HG03342 (cell line): ENCODE results near the gene CROT.

Experiments
- ATAC-seq: cut with Tn5 transposase; IDR thresholded peaks from one replicate; pipeline ENCODE4 v1.9.1; 2021; ENCODE audit warnings: mild to moderate bottlenecking, moderate library complexity; ENCODE audit not compliant: unreplicated experiment

Gene CROT

GRCh38 chr7:87413029-87413428 lies 67.6 kb downstream of the CROT start:
- ATAC-seq: no peak

- ATAC-seq: no peak
Measured at GRCh38 chr7:87413951-87414793, 68.7 kb downstream of the CROT start.

DNA sequence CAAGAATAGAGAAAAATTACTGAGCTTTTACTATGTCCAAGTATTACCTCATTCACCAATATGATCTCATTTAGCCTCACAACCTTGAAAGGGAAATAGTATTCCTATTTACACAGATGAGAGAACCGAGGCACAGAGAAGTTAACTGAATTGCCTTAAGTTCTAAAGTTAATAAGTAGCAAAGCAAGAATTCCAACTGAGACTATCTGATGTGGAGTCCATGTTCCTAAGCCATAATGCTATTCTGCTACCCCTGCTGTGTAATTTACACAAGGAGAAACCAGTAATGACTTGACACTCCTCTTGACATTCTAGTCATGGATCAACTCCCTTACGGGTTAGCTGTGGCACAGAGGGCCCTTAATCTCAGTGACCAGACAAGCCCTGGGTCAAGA lies 69.3 kb downstream of the CROT start:
- ATAC-seq: no peak

GRCh38 chr7:87416682-87417587 lies 71.5 kb downstream of the CROT start:
- ATAC-seq: peak; percentile 84

GRCh38 chr7:87420173-87420572 lies 74.7 kb downstream of the CROT start:
- no peak for ATAC-seq

DNA sequence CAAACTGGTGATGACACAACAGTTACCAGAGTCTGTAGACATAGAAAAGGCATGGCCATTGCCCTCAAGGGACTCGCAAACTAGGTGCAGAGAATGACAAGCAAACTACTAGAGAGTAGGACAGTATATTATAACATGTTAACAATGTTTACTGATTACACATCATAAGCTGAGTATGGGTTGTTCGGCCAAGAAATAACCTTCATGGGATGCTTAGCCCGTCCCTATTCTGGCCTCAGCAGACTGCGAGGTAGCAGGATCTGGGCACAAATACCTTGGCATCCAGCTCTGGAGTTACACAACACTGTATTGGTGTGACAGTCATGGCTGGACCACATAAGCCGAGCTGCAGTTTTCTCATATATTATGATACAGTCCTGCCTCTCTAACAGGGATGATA lies 78.6 kb downstream of the CROT start:
- ATAC-seq: no peak

GRCh38 chr7:87426160-87426559 lies 80.7 kb downstream of the CROT start:
- ATAC-seq: peak; percentile 48

- no peak for ATAC-seq
Measured at GRCh38 chr7:87427288-87427687, 81.8 kb downstream of the CROT start.

GRCh38 chr7:87432536-87432935 lies 87.1 kb downstream of the CROT start:
- ATAC-seq: no peak

- ATAC-seq: no peak
Measured at GRCh38 chr7:87435546-87435945, 90.1 kb downstream of the CROT start.

DNA sequence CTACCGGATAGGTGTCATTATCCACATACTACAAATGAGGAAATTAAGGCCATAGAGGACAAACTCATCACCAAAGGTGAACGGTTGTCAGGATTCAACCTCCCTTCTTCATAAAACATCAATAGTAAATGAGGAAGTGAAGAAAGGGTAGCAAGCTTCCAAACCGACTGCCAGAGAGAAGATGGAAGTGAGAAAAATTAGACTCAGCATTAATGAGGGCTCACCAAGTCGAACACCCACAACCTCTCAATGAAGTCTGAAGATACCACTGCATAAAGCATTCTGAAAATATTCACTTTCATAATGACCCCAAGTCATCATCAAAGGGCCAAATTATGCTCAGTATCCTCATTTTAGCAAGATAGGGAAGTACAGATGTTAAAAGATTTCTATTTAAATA lies 100.4 kb downstream of the CROT start:
- peak; percentile 92 for ATAC-seq

DNA sequence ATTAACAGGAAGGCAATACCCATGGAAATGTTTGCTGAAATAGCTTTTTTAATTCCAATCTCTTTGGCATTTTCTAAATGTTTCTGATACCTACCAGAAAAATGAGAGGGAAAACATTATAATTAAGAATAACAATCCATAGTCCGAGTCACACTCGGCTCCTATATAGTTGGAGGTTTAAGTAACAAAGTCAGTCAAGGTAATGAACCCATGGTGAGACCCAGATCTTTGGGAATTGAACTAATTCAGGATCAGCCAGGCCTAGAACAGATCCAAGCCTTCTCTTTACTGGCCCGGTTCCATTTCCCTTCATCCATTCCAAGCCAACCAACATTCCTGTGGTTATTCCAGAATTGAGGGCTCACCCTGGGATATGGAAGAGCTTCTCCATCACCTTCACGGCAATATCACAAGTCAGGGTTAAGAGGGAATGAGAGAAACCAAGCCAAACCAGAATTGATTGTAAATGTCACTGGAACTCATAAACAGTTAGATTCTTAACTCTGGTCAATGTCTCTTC lies 101.7 kb downstream of the CROT start:
- no peak for ATAC-seq

GRCh38 chr7:87448388-87448787 lies 102.9 kb downstream of the CROT start:
- ATAC-seq: no peak
